ENCODE results near the gene SLC39A3.

Gene SLC39A3

GRCh38 chr19:2768365-2769132, 28.7 kb upstream of the SLC39A3 start:
- no peak for DNase-seq (ENCODE audit: low spot score)

- no peak for DNase-seq (ENCODE audit: low spot score)
Measured at GRCh38 chr19:2767688-2768087, 27.9 kb upstream of the SLC39A3 start.

GRCh38 chr19:2766594-2767372, 27.0 kb upstream of the SLC39A3 start:
- DNase-seq (ENCODE audit: low spot score), result no peak

GRCh38 chr19:2765376-2765775, 25.6 kb upstream of the SLC39A3 start:
- no peak for DNase-seq (ENCODE audit: low spot score)

DNA sequence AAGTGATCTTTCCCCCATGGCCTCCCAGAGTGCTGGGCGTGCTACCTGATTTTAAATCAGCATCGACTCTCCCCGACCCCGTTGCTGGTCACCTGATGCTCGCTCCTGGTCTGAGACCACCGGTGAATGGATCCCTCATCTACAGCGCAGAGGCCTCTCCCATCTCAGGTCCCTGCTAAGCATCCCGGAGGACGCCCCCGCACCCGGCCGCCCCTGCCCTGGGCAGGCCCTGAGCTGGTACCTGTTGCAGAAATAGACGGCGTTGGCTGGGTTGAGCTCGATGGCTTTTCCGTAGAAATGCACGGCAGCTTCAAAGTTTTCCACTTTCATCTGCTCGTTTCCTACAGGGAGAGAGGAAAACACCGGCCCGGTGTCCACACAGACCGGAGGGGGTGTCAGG, 25.1 kb upstream of the SLC39A3 start:
- DNase-seq (ENCODE audit: low spot score), result no peak

DNA sequence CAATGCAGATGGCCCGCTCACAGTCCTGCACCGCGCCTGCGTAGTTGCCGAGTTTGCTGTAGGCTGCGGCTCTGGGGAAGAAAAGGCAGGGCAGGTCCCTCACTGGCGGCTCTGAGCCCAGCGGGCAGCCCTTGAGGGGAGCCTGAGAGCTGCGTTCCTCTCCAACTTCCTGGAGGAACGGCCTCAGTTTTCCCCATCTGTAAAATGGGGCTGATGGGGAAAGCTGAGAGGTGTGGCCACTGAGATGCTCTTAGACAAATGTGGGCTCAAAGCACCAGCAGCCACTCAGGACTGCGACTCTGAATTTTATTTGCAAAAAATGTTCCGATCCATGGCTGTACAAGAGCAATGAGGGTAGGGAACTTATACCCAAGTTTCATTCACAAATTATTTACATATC, 23.9 kb upstream of the SLC39A3 start:
- no peak for DNase-seq (ENCODE audit: low spot score)

DNA sequence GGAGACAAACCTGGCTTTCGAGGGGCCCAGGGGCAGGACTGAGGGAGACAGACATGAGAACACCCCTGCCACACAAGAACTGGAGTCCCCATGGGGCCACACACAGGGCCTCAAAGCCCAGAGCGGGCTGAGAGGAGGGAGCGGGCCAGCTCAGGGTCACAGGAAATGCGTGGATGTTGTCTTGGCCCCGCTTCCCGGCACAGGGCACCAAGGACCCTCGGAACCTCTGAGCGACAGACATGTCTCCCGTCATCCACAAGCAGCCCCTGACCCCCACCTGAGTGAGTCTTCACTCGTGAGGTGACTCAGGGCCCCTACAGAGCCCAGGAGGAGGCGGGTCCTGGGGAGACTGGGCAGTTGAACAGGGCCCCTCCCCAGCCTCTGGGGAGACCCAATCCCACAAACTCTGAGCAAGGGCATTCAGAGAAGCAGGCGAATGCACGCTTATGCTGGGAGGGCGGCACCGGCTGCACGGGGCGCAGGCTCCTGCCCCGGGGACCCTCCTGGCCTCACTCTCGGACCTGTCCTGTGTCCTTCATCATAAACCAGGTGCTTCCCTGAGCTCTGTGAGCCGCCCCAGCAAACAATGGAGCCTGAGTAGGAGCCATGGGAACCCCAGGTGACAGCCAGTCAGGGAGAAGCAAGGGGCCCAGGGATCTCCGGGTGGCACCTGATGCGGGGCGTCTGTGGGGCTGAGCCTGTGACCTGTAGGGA, 23.1 kb upstream of the SLC39A3 start:
- DNase-seq (ENCODE audit: low spot score), result no peak

DNA sequence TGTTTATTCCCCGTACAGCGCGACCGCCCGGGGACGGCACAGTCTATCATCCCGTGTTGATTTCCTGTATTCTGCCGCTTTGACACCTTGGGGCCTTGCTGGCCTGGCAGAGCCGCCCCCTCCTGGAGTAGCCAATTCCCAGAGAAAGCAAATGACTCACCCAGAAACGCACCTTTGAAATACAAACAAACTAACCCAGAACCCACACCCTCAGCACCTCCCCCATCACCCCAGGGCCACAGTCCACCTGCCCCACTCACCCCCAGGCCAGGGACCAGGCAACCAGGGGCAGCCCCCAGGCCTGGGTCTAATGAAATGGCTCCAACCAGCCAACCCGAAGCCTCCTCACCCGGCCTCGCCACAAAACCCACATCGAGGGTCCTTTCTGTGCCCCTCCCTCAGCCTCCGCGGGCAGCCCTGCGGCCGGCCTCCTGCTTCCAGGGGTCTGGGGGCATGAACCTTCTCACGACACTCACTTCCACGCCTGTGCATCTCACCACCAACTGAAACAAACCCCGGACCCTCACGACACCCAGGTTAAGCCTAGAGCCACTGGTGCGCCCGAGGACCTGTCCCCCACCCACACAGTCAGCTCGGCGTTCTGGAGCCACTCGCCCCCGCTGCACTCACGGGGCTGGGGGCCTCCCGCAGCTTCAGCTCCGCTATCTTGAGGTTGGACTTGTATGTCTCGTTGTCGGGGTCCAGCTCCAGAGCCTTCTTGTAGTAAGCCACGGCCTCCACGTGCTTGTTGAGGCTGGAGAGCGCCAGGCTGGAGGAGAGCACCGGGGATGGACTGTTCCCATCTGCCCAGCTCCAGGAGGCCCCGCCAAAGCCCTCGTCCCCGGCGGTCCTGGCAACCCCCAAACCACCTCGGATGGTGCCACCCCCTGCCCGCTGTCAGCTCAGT, 22.3 kb upstream of the SLC39A3 start:
- DNase-seq (ENCODE audit: low spot score), result no peak

DNA sequence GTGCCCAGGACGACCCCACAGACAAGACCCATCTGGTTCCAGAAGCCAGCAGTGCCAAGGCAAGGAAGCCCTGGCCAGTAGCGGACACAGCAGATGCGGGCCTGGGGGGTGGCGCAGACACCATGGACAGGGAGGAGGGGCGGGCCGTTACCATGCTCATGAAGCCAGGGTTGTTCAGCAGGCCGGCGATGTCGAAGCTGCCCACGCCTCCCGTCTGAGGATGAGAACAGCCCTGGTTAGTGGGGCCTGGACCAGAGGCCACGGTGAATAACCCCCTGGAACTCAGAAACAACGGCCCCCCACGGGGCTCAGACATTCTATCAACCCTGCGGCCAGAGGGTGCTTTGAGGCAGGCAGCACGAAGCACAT, 21.5 kb upstream of the SLC39A3 start:
- DNase-seq (ENCODE audit: low spot score), result no peak

- no peak for DNase-seq (ENCODE audit: low spot score)
Measured at GRCh38 chr19:2759965-2760364, 20.1 kb upstream of the SLC39A3 start.

GRCh38 chr19:2759362-2759761, 19.5 kb upstream of the SLC39A3 start:
- DNase-seq (ENCODE audit: low spot score), result no peak

GRCh38 chr19:2758601-2759313, 18.9 kb upstream of the SLC39A3 start:
- DNase-seq (ENCODE audit: low spot score), result no peak

GRCh38 chr19:2756921-2757881, 17.4 kb upstream of the SLC39A3 start:
- DNase-seq (ENCODE audit: low spot score), result no peak

GRCh38 chr19:2756477-2756876, 16.7 kb upstream of the SLC39A3 start:
- no peak for DNase-seq (ENCODE audit: low spot score)

DNA sequence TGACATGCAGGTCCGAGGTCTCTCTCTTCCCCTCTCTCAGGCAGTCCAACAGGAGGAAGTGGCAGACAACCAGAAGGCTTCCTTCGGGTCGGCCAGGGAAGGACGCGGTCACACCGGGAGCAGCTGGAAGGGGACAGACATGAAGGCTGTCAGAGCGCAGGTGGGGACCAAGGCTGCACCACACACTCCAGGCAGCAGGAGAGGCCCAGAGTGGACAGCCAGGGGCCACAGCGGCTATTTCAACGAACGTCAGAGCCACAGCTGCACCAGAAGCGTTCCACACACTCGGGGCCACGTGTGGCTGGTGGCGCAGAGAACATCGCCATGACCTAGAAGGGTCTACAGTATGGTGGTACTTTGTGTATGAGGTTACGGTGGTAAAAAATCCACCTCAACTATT, 16.0 kb upstream of the SLC39A3 start:
- DNase-seq (ENCODE audit: low spot score), result no peak

- no peak for DNase-seq (ENCODE audit: low spot score)
Measured at GRCh38 chr19:2755448-2755705, 15.6 kb upstream of the SLC39A3 start.

GRCh38 chr19:2754659-2755447, 15.0 kb upstream of the SLC39A3 start:
- DNase-seq (ENCODE audit: low spot score), result no peak

GRCh38 chr19:2751438-2751830, 11.6 kb upstream of the SLC39A3 start:
- no peak for DNase-seq (ENCODE audit: low spot score)

- DNase-seq (ENCODE audit: low spot score), result no peak
Measured at GRCh38 chr19:2750808-2751437, 11.1 kb upstream of the SLC39A3 start.
